PC-9 (cell line): ENCODE data around the gene IMMP1L.

Experiments used
- CTCF ChIP-seq: fragments of 200-600 bp; sonication (generic); conservative IDR thresholded peaks from 2 replicates; pipeline ENCODE4 v1.6.1; 2017; ENCODE audit warnings: mixed run types, antibody characterized with exemption, mild to moderate bottlenecking, moderate library complexity
- EZH2 ChIP-seq: fragments of 200-600 bp; sonication (generic); IDR thresholded peaks from 2 replicates; pipeline ENCODE4 v1.8.0; 2017; ENCODE audit warnings: antibody characterized with exemption, low read depth

DNA sequence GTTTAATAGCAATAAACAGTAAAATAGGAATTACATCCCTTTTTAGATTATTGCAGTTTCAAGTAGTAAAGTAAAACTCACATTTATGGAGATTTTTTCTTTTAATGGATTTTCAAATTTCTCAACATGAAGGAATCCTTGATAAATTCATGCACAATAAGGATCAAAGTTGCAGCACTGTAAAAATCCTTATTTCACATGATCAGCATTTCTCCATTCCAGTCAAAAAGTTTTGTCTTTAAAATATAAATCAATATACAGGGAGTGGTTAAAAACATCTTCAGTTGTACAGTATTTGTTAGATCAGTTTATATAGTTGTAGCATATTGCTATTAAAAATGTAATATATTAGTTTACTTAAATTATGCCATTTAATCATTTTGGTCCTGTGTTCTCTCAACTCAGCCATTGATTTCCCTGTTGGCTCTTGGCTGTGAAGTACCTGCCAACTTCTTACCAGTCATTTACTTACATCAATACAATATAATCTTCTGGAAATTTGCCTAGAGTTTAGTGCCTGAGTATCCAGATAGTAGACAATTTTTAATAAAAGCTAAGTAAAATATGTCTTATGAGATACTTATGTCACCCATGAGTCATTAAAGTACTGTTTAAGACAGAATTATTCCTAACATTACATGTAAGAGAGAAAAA is 12.2 kb upstream of the IMMP1L start:
- TF ChIP-seq CTCF: no peak
- TF ChIP-seq EZH2: no peak
